AG09309 (cell line): Measurements from ENCODE around the gene LYSMD2.
"Not testable (repeated sequence)": the region's sequence is repeated elsewhere in the genome, so short reads cannot be mapped to it uniquely, and the experiment has no call there.

ENCODE experiments used
- DNase-seq: peaks from one replicate; pipeline ENCODE4 v3.0.0-alpha.2; 2010; ENCODE audit warnings: low read depth
- H3K4me3 ChIP-seq: 2 replicates; pipeline ENCODE4 v1.5.1; 2011; ENCODE audit warnings: mild to moderate bottlenecking, low read depth, low read length, moderate library complexity; ENCODE audit not compliant: control insufficient read depth
- CTCF ChIP-seq: IDR thresholded peaks from 2 replicates; pipeline ENCODE4 v1.5.1; 2011; ENCODE audit warnings: mild to moderate bottlenecking, low read depth, low read length, inconsistent platforms; ENCODE audit not compliant: insufficient read depth, control insufficient read depth; ENCODE audit errors: missing control alignments

Gene LYSMD2, protein sequence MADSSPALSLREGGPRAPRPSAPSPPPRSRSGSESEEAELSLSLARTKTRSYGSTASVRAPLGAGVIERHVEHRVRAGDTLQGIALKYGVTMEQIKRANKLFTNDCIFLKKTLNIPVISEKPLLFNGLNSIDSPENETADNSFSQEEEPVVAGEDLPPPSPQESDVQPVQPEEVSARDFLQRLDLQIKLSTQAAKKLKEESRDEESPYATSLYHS

GRCh38 chr15:51737522-51738305 lies at the start of gene LYSMD2:
Gene LYSMD2, minus strand, starts transcription at chr15:51737655. Its CDS starts 33 bp downstream, at chr15:51737622.
- TF ChIP-seq CTCF, result no peak
- peak within 1 kb of the TSS; percentile 54 for H3K4me3 ChIP-seq
- no peak for DNase-seq

GRCh38 chr15:51787130-51787529 lies 49.7 kb upstream of the LYSMD2 start:
- H3K4me3 ChIP-seq, DNase-seq: not testable (repeated sequence)

GRCh38 chr15:51783967-51784366 lies 46.5 kb upstream of the LYSMD2 start:
- H3K4me3 ChIP-seq, result no peak overlapping the region
- TF ChIP-seq CTCF, result no peak
- no peak for DNase-seq

DNA sequence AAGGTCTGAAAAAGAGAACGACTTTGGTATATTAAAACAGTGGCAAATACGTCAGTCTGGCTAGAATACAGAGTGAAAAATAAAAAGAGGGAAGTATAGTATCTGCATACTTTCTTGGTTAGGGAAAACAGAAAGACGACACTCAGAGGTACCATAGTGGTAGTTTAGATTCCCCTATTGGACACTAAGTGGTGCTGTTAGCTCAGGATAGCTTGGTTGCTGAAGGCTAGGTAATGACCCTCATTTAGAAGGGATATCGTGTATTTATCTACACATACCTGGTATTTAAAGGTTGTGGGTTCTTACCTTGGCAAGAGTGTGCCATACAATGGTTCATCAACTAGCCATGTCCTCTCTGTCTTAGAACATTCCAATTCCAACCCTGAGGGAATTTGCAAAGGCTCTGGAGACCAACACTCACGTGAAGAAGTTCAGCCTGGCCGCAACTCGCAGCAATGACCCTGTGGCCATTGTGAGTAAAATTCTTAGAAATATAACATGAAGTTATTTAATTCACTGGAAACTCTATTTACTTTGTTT lies 45.0 kb upstream of the LYSMD2 start:
- H3K4me3 ChIP-seq, result no peak overlapping the region
- peak; percentile 28 for TF ChIP-seq CTCF
- DNase-seq, result no peak

DNA sequence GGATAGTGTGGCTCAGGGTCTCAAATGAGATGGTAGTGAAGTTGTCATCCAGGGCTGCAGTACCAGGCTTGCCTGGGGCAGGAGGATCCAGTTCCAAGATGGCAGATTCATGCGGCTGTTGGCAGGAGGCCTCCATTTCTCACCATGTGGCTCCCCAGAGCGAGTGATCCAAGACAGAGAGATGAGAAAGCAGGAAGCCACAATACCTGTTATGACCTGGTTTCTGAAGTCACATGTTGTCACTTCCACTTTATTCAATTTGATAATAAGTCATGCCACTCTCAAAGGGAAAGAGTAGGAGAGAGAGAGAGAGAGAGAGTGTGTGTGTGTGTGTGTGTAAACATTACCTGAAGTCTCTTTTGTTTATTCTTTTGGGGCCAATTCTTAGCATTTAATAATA lies 44.1 kb upstream of the LYSMD2 start:
- no peak for TF ChIP-seq CTCF
- H3K4me3 ChIP-seq, result no peak overlapping the region
- no peak for DNase-seq

DNA sequence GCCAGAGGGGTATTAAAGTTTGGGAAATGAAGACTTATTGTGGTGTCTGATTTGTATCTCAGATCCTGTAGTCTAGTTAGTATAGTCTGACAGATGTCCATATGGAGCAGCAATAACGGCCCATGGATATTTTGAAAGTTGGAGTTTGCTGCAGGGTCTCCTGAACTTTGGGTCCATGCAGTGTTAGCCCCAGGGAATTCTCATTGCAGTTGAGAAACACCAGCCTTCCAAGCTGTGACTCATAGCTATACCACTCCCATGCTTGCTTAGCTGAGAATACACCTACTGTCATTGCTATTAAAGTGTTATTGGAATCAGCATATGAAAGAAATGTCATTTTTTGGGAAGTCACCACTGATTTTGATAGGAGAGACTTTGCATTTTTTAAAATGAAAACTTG lies 43.2 kb upstream of the LYSMD2 start:
- H3K4me3 ChIP-seq, result no peak overlapping the region
- no peak for TF ChIP-seq CTCF
- DNase-seq, result no peak

DNA sequence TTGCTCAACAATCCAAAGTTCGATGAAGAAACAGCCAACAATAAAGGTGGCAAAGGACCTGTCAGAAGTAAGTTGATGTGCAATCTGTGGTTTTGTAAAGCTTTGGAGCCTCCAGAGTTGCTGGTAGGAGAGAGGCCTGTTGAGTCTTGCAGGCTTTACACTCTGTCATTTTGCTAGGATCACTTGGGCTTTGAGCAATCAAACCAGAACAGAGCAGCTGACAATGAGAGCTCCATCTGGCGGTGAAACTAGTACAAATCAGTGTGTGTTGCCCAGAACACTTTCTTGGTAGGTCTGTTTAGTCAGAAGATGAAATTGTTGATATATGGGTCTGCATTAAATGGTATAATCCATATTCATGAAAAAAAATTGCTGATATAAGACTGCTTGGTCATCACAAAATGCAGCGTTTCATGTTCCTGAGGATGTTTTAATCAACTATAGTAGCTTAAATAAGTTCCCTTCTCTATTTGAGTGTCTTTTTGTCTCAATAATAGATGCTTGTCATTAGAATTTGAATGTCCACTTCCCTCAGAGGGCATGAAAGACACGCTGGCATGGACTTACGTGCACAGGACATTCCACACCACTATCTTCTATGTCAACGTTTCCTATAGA lies 39.6 kb upstream of the LYSMD2 start:
- peak; percentile 45 for DNase-seq
- peak; percentile 74 for TF ChIP-seq CTCF

More for the DNA sequence above, 39.6 kb upstream of the LYSMD2 start:
- H3K4me3 ChIP-seq, result no peak overlapping the region
